Activated naive CD8-positive, alpha-beta T cell treated with anti-CD3 and anti-CD28 coated beads, Interleukin-2, amount 10 ng/mL, durations not matched to agents 7 days and 5 days (primary cell): ENCODE results near the gene ARF1. TPM values are rescaled to one million over a fixed set of nuclear protein-coding genes. Genes with fewer than 3 reads are reported as not detected.
A peak's percentile ranks its signal among the peaks of the same experiment; 100 is the strongest.

ENCODE experiments used
- ATAC-seq: fragments of 150-1000 bp; cut with Tn5 transposase; one replicate; pipeline ENCODE4 v1.10.0; 2021; ENCODE audit warnings: low read depth, moderate library complexity
- POLR2A ChIA-PET: fragments of 350-600 bp; sonication (Branson Sonifier 250); formaldehyde crosslinking; loops from one replicate; lab custom pipeline; 2021; ENCODE audit warnings: antibody characterized with exemption; lab: Charles Lee
- DNase-seq: peaks from one replicate; pipeline ENCODE4 v3.0.0; 2021
- H3K27ac Mint-ChIP-seq: one replicate; pipeline ENCODE4 v1.8.0; 2022; ENCODE audit warnings: mild to moderate bottlenecking, mixed read lengths
- H3K27me3 Mint-ChIP-seq: one replicate; pipeline ENCODE4 v1.8.0; 2022; ENCODE audit warnings: mild to moderate bottlenecking, moderate library complexity, mixed read lengths
- H3K36me3 Mint-ChIP-seq: one replicate; pipeline ENCODE4 v1.8.0; 2021; ENCODE audit warnings: mild to moderate bottlenecking, mixed read lengths
- H3K4me1 Mint-ChIP-seq: one replicate; pipeline ENCODE4 v1.8.0; 2021; ENCODE audit warnings: mixed read lengths
- H3K4me3 Mint-ChIP-seq: one replicate; pipeline ENCODE4 v1.8.0; 2022; ENCODE audit warnings: mild to moderate bottlenecking, moderate library complexity, mixed read lengths
- H3K9me3 Mint-ChIP-seq: one replicate; pipeline ENCODE4 v1.8.0; 2021; ENCODE audit warnings: mixed read lengths
- total RNA-seq, 2 experiments: library from RNA; stranded (reverse); gene quantifications; one replicate each; pipeline ENCODE4 v1.2.3, GENCODE V29; 2021

ARF1 gene
- total RNA-seq, 2 experiments from 2014 or later: 266 to 284 TPM

DNA sequence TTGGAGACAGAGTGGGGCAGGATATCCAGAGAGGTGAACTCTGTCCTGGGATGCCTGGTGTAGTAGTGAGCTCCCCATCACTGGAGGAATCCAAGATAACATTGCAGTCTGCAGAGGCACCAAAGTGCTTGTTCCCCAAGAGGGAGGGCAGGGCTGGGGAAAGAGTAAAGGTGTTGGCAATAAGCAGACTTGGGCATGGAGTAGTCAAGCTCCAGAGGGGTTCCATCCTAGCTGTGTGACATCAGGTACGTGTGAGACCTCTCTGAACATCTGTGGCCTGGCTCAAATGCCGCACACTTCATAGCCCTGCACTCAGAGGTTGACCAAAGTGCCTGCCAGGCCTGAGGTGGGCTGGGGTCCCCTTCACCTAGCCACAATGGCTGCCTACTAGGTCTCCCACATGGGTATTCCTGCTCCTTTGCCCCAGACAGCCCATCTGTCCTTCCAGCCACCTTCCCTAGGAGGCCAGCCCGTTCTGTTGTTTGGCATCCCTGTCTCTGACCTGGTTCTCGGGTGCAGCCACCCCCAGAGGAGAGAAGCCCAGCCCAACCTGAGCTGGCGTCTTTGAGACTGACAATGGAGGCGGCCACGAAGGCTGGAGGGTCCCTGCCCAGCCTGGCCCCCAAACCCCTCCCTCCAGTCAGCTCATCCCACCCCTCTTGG, 2.8 kb upstream of the ARF1 start:
- no peak for DNase-seq
- peaks cover 14% of the 10 kb centered on the region for H3K36me3 Mint-ChIP-seq
- H3K9me3 Mint-ChIP-seq: no peaks in the 10 kb centered on the region
- no peak overlapping the region for H3K27ac Mint-ChIP-seq
- ATAC-seq: no peak
- H3K4me1 Mint-ChIP-seq: peaks cover 20% of the 10 kb centered on the region
- no peak overlapping the region for H3K4me3 Mint-ChIP-seq
- H3K27me3 Mint-ChIP-seq: no peaks in the 10 kb centered on the region
- POLR2A ChIA-PET: interaction anchor here (1.0 kb wide), 2 partner anchors 24 to 78 kb away, joined by 3 read pairs; partner anchors contain the start of gene C1orf35

DNA sequence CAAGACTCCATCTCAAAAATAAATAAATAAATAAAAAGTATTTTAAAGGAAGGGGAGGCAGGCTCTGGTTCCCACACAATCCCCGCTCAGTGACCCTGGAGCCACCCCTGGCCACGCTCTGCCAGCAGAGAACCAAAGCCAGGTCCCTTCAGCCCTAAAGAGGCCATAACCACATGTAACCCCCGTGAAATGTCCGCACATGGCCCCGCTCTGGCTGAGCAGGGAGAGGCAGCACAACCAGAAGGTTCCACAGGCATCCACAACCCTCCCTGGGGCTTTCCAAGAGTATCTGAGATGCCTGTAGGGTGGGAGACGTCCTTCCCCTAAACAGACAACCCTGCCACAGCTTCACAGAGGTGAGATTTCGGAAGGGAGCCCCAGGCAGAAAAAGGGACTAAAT, 1.4 kb upstream of the ARF1 start:
- Mint-ChIP-seq H3K36me3 (peaks cover 18% of the 10 kb centered on the region), H3K4me3 (peak overlapping the region; percentile 87), H3K4me1 (peaks cover 29% of the 10 kb centered on the region), H3K27me3 (no peaks in the 10 kb centered on the region), H3K27ac (peak overlapping the region; percentile 89), H3K9me3 (no peaks in the 10 kb centered on the region)
- peak; percentile 26 for DNase-seq
- POLR2A ChIA-PET: interaction anchor here (0.5 to 2.3 kb wide), 7 partner anchors 18 to 406 kb away, joined by 3 to 9 read pairs (median 5); partner anchors contain the start of genes IBA57 and RNF187
- ATAC-seq: no peak

DNA sequence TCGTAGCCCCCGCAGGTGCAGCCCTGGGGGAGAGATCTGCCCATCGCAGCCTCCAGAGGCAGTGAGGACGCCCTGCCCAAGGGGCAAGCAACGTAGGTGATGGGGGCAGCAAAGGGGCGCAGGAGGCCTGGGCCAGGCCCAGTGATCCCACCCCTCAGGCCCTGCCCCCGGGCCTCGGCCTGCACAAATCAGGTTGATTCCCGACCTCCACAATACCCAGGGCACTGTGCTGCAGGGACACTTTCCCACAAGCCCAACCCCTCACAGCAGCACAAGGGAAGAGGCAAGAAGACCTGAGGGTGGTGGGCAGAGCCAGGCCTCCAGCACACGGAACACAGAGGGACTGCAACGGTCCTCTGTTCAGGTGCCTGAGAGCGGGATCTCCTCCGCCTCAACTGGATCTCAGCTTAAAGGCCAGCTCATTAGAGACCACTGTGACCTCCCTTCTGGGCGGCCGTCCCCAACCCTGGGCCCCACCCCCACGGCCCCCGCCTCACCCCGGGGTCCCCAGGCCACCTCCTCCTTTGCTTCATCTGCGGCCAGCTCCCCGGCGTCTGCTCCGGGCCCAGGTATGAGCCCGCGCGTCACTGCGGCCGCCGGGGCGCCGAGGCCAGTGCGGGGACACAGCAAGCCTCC, 812 bp upstream of the ARF1 start:
- DNase-seq (no peak), ATAC-seq (peak; percentile 21)
- H3K27me3 Mint-ChIP-seq: no peaks in the 10 kb centered on the region
- no peaks in the 10 kb centered on the region for H3K9me3 Mint-ChIP-seq
- H3K4me3 Mint-ChIP-seq: peak overlapping the region; percentile 87
- H3K4me1 Mint-ChIP-seq: peaks cover 32% of the 10 kb centered on the region
- H3K27ac Mint-ChIP-seq: peak overlapping the region; percentile 89
- POLR2A ChIA-PET: interaction anchor here (0.5 to 2.3 kb wide), 26 partner anchors 9 to 406 kb away, joined by 3 to 12 read pairs (median 4); partner anchors contain the start of genes IBA57, MRPL55, RNF187 and TRIM11
- peaks cover 18% of the 10 kb centered on the region for H3K36me3 Mint-ChIP-seq

DNA sequence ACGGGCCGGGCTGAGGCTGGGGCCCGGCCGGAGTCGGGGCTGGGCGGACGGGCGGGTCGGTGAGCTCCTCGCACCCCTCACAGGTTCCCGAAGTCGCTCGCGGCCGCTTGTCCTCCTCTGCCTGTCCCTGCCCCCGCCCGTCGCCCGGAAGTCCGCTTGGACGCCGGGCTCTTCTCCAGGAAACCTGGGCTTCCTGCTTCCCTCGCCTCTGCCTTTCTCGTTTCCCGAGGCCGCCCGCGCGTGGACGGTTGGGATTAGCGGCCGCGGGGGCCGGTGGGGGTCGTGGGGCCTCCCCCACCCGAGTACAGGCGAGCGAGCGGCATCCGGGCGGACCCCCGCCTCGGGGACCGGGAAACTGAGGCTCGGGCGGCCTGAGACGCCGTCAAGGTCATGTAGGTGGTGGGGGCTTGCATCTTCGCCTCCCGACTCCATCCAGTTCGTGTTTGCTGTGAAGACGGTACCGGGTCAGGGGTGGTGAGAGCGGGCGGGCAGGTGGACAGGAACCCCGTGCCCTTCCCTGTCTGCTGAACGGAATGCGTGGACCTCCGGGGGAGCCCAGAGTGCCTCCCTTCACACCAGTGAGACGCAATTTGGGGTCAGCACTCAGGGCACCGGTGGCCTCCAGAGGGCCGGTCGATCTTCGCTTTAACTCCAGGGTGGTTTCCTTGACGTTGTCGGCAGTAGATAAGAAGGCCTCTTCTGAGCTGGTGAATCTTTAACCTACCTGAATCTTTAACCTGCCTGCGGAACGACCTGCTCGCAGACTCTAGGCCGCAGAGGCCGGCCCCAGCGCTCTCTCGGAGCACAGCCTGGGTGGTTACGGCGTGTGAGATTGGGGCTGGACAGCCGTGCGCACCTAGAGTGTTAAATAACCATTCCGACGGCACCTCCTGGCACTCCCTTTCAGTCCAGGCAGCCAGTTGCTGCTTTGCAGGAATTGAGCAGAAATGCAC, 686 bp downstream of the ARF1 start:
- Mint-ChIP-seq H3K9me3 (no peaks in the 10 kb centered on the region), H3K4me1 (peaks cover 44% of the 10 kb centered on the region), H3K27me3 (no peaks in the 10 kb centered on the region), H3K27ac (peak overlapping the region; percentile 96), H3K4me3 (peak overlapping the region; percentile 95), H3K36me3 (peaks cover 22% of the 10 kb centered on the region)
- DNase-seq (no peak), ATAC-seq (peak; percentile 32)
- POLR2A ChIA-PET: interaction anchor here (1.0 to 2.3 kb wide), 19 partner anchors 15 to 404 kb away, joined by 3 to 12 read pairs (median 5); partner anchors contain the start of genes IBA57, RNF187 and TRIM11

DNA sequence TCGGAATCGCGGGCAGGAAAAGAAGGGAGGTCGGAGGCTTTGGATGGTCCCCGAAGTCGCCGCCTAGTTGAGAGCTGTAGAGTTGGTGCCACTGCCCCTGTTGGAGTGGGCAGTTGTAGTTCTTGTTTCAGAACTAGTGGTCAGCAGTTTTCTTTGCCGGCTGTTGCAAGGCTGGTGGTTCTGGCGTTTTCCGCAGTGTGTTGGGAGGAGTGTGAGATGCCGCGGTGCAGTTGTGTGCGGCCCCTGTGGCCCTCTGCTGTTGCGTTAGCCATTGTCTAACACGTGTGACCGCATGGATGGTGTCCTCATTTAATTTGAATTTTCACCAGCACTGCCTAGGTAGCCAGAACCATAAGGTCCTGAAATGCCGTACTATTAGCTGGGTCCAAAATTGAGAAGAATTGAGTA, 1.4 kb downstream of the ARF1 start:
- peaks cover 25% of the 10 kb centered on the region for H3K36me3 Mint-ChIP-seq
- ATAC-seq: no peak
- POLR2A ChIA-PET: interaction anchor here (0.6 to 1.9 kb wide), 2 partner anchors 16 to 26 kb away, joined by 3 to 12 read pairs; no protein-coding TSS in a partner anchor

DNA sequence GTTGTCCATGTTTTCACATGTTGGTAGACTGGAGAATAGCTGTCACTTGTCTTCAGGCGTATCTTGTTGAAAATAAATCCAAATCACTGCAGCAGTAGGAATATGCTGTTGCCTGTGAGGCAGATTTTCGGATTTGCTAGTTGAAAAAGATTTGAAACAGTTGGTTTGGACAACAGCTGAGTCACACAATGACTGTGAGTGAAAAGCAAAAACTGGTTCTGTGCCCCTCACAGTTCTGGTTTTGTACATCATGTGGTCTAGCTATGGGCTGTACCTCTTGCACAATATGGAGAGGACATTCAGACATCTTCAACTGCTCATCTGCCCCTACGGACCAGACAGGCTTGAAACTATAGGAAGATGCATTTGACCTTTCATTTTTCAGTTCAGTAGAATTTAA, 1.8 kb downstream of the ARF1 start:
- Mint-ChIP-seq H3K4me3 (peak overlapping the region; percentile 95), H3K9me3 (no peaks in the 10 kb centered on the region), H3K27me3 (no peaks in the 10 kb centered on the region), H3K4me1 (peaks cover 53% of the 10 kb centered on the region), H3K36me3 (peaks cover 25% of the 10 kb centered on the region), H3K27ac (peak overlapping the region; percentile 96)
- DNase-seq (no peak), ATAC-seq (no peak)
- POLR2A ChIA-PET: interaction anchor here (0.6 kb wide), 1 partner anchor 26 kb away, joined by 3 read pairs; no protein-coding TSS in a partner anchor

More for the DNA sequence above, 1.4 kb downstream of the ARF1 start:
- no peaks in the 10 kb centered on the region for H3K9me3 Mint-ChIP-seq
- H3K27me3 Mint-ChIP-seq: no peaks in the 10 kb centered on the region
- H3K4me3 Mint-ChIP-seq: peak overlapping the region; percentile 95
- peaks cover 50% of the 10 kb centered on the region for H3K4me1 Mint-ChIP-seq
- H3K27ac Mint-ChIP-seq: peak overlapping the region; percentile 96
- no peak for DNase-seq

DNA sequence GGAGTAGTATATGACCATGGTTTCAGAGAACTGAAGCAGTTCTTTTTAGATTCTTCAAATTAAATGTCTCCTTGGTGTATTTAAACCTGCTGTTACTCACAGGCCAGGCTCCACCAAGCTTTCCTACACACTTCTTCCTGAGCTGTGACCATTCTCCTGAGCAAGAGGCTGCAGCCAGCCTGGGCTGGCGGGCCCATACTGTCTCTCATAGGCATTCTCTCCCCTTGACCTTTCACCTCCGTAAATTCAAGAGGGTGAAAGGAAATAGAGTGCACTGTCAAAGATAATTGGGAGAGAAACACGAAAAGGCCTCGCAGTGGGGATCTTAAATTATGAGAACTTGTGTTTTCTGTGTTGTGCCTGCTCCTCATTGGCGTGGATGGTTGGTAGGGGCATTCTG, 2.3 kb downstream of the ARF1 start:
- DNase-seq (no peak), ATAC-seq (no peak)
- Mint-ChIP-seq H3K27ac (peak overlapping the region; percentile 96), H3K36me3 (peaks cover 25% of the 10 kb centered on the region), H3K4me3 (peak overlapping the region; percentile 95), H3K4me1 (peaks cover 52% of the 10 kb centered on the region), H3K9me3 (no peaks in the 10 kb centered on the region), H3K27me3 (no peaks in the 10 kb centered on the region)
- POLR2A ChIA-PET: no interaction called here

DNA sequence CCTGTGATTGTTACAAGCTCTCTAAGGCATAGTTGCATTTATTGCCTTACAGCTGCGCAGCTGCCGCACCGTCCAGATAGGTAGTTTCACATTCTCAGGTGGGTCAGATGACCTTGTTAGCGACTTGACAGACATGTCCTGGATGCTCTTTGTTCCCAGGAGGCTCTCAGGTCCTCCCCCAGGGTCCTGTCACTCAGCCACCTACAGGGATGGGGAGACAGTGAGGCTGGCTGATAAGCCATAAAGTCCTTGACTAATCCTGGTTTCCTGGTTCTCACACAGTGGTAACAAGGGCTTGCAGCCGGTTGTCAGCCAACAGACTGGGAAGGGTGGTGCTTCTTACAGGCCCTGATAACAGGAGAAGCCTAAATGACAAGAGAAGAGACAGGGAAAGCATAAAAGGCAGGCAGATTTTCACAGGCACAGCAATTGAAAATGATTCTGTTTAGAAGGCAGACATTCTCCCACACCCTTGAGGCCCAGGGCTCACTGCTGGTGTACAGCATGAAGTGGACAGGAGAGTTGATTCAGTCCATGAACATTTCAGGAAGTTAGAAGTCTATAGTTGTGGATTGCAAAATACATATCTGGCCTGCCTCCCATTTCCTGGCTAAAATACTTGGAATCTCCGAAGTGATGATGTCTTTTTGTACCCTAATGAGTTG, 2.9 kb downstream of the ARF1 start:
- Mint-ChIP-seq H3K4me1 (peaks cover 57% of the 10 kb centered on the region), H3K9me3 (no peaks in the 10 kb centered on the region), H3K27ac (peak overlapping the region; percentile 96), H3K4me3 (peak overlapping the region; percentile 95), H3K36me3 (peaks cover 27% of the 10 kb centered on the region), H3K27me3 (no peaks in the 10 kb centered on the region)
- POLR2A ChIA-PET: no interaction called here
- ATAC-seq: no peak
- peak; percentile 16 for DNase-seq

DNA sequence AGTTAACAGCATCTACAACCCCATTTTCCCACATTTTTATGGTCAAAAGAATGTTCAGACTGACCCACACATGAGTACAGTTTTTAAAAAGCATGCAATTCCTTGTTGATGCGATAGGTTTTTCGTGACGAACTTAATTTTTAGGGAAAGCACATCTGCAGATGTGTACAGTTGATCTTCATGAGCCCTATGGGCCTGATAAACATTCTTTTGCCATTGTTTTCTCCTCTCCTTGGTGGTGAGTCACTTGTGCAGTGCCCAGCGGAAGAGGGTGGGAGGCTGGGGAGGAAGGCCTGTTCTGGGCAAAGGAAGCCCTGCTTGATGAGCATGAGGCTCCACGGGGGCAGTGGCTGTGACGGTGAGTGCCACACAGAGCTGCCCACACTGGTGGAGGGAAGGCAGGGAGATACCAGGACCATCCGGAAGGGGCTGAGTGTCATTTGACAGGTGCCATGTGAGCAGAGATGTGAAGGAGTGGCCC, 5.3 kb downstream of the ARF1 start:
- peak overlapping the region; percentile 16 for H3K4me3 Mint-ChIP-seq
- peaks cover 6% of the 10 kb centered on the region for H3K9me3 Mint-ChIP-seq
- H3K4me1 Mint-ChIP-seq: peaks cover 61% of the 10 kb centered on the region
- DNase-seq: no peak
- no peak for ATAC-seq
- no peaks in the 10 kb centered on the region for H3K27me3 Mint-ChIP-seq
- peak overlapping the region; percentile 55 for H3K27ac Mint-ChIP-seq
- H3K36me3 Mint-ChIP-seq: peaks cover 46% of the 10 kb centered on the region
- POLR2A ChIA-PET: interaction anchor here (1.6 kb wide), 1 partner anchor 53 kb away, joined by 5 read pairs; the partner anchor contains the start of gene GUK1

DNA sequence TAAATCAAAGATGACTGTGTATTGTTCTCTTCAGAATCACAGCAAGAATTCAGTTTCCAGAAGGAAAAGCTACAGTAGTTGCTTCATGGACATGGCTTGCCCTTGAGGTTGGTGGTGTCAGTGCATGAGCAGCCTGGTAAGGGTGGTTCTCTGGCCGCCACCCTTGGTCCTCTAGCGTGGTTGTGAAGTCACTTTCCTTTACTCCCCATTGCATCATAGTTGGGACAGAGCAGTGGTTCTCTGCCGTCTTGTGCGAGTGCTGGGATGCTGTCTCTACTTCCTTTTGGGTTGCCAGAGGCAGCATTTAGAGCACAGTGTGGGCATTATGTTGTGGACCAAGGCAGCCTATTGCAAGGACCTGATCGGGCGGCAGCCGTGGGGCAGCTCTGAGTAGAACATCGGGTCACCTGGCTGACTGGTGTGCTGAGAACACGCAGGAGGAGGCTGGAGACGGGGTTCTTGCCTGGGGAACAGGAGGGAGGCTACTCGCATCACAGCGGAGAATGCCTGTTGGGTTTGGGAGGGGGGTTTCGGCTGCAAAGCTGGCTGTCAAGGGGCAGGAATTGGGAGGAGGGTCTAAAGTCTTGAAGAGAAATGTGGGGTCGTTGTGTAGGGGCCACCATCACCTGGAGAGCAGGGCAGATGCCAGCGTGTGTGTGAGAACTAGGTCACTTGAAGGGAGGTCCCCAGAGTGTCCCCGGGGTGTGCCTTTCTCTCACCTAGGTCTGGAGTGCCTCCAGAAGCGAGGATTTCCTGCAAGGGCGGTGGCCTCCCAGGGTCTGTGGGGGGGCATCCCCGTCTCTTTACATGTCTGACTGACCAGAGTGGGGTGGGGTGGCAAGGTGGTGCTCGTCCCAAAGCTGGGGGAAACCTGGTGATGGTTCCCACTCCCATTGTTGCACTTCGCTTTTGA, 6.3 kb downstream of the ARF1 start:
- Mint-ChIP-seq H3K9me3 (peaks cover 6% of the 10 kb centered on the region), H3K27me3 (no peaks in the 10 kb centered on the region), H3K4me3 (peak overlapping the region; percentile 42), H3K4me1 (peaks cover 57% of the 10 kb centered on the region), H3K27ac (peak overlapping the region; percentile 74), H3K36me3 (peaks cover 44% of the 10 kb centered on the region)
- ATAC-seq (no peak), DNase-seq (no peak)
- POLR2A ChIA-PET: interaction anchor here (0.6 kb wide), 1 partner anchor 318 kb away, joined by 7 read pairs; the partner anchor contains the start of gene TRIM11

DNA sequence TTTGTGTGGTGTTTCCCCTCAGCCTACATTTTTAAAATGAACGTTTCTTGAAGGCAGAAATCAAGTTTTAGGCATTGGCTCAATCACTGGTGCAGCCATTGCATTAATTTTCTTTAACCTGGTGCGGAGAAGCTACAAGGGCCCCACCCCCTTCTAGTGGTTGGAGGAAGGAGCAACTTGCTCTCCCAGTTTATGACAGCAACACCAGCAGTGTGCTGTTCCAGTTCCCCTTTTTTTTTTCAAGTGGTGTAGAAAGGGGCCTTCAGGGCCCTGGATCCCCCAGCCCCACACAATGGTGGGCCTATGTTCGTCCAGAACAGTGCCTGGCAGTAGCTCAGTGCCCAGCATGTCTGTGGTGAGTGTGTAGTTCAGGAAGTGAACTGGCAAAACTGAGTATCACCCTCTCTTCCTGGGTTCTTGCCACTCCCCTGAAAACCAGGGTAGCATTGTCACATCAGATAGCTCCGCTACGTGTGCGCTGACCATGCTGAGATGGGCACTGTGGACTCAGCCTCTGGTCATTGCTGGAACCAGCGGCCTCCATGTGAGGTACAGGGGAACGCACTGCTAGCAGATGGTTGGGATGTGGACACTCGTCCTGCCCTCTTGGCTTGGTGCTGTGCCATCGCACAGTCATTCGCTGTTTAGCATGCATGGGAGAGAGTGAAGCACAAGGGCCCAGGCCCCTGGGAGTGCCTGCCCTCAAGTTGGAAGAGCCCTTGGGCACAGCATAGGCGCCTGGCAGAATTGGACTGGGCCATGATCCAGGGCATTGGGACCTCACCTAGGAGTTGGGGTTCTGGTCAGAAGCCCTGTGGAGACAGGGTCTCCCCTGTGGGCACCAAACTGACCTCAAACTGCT, 7.2 kb downstream of the ARF1 start:
- DNase-seq (no peak), ATAC-seq (peak; percentile 27)
- Mint-ChIP-seq H3K9me3 (peaks cover 12% of the 10 kb centered on the region), H3K27me3 (no peaks in the 10 kb centered on the region), H3K4me1 (peaks cover 48% of the 10 kb centered on the region), H3K36me3 (peaks cover 45% of the 10 kb centered on the region), H3K27ac (peak overlapping the region; percentile 74), H3K4me3 (peak overlapping the region; percentile 10)
- POLR2A ChIA-PET: no interaction called here
